Ovary (tissue), 3 donors: Measurements from ENCODE around the gene EFCAB3.
"Not testable (repeated sequence)": the region's sequence is repeated elsewhere in the genome, so short reads cannot be mapped to it uniquely, and the experiment has no call there.

Experiments
- CTCF ChIP-seq, 3 donors: fragments of 450-650 bp in 2 of 3; fragments of 200-600 bp in 1 of 3; IDR thresholded peaks; one replicate each; pipeline versions ENCODE4 v1.5.1 to v1.8.0; 2016 to 2022; ENCODE audit warnings: antibody characterized with exemption in 3 of 3, mild to moderate bottlenecking in 1 of 3
- EP300 ChIP-seq: sonication (generic); formaldehyde crosslinking; IDR thresholded peaks from one replicate; pipeline ENCODE4 v1.6.1; 2017; ENCODE audit warnings: antibody characterized with exemption
- donor health status: DM: no; HTN: no; CAD: no.

GRCh38 chr17:62423647-62424461 is 43.5 kb downstream of the EFCAB3 start, which contains the start of gene METTL2A:
- TF ChIP-seq CTCF (IDR thresholded peaks at IDR 0.05); EP300: not testable (repeated sequence)
